Naive thymus-derived CD4-positive, alpha-beta T cell (primary cell): ENCODE data around the gene SMC1B. TPM values are rescaled to one million over a fixed set of nuclear protein-coding genes. Genes with fewer than 3 reads are reported as not detected.
A peak's percentile ranks its signal among the peaks of the same experiment; 100 is the strongest.

Experiments
- ATAC-seq: fragments of 150-1000 bp; cut with Tn5 transposase; 2 replicates; pipeline ENCODE4 v1.10.0; 2021; ENCODE audit warnings: mild to moderate bottlenecking, moderate library complexity
- CTCF ChIA-PET: fragments of 350-600 bp; sonication (Branson Sonifier 250); formaldehyde crosslinking; loops from one replicate; lab custom pipeline; 2021; ENCODE audit warnings: antibody characterized with exemption; lab: Charles Lee
- POLR2A ChIA-PET: fragments of 350-600 bp; sonication (Branson Sonifier 250); formaldehyde crosslinking; loops from one replicate; lab custom pipeline; 2021; ENCODE audit warnings: antibody characterized with exemption, inconsistent platforms; lab: Charles Lee
- DNase-seq, 9 donors: peaks; one replicate each; pipeline versions ENCODE4 v3.0.0 to v3.0.0-alpha.2; 2020 to 2022; ENCODE audit warnings: mixed read lengths in 1 of 9
- H3K27ac ChIP-seq: one replicate; pipeline ENCODE4 v1.7.0; 2013; ENCODE audit warnings: mild to moderate bottlenecking, low read depth, low read length, moderate library complexity
- H3K27me3 ChIP-seq, 2 donors: one replicate each; pipeline ENCODE4 v1.7.0; 2013; ENCODE audit warnings: low read length in 2 of 2, mild to moderate bottlenecking in 2 of 2, moderate library complexity in 2 of 2; ENCODE audit not compliant: control insufficient read depth in 2 of 2, insufficient read depth in 2 of 2
- H3K36me3 ChIP-seq, 3 experiments: 1 replicate in 2 of 3; 2 replicates in 1 of 3; pipeline ENCODE4 v1.7.0; 2013; ENCODE audit warnings: low read length in 3 of 3, mild to moderate bottlenecking in 3 of 3, moderate library complexity in 1 of 3; ENCODE audit not compliant: insufficient read depth in 3 of 3, control insufficient read depth in 2 of 3
- H3K4me1 ChIP-seq, 2 donors: one replicate each; pipeline ENCODE4 v1.7.0; 2013; ENCODE audit warnings: low read length in 2 of 2, mild to moderate bottlenecking in 2 of 2, moderate library complexity in 1 of 2; ENCODE audit not compliant: control insufficient read depth in 2 of 2, insufficient read depth in 2 of 2
- H3K4me3 ChIP-seq: 2 replicates; pipeline ENCODE4 v1.7.0; 2013; ENCODE audit warnings: mild to moderate bottlenecking, low read length
- H3K9me3 ChIP-seq, 3 experiments: 1 replicate in 2 of 3; 2 replicates in 1 of 3; pipeline ENCODE4 v1.7.0; 2013; ENCODE audit warnings: low read length in 3 of 3; ENCODE audit not compliant: control insufficient read depth in 2 of 3
- H3K27ac Mint-ChIP-seq, 9 donors: one replicate each; pipeline ENCODE4 v1.8.0; 2020 to 2022; ENCODE audit warnings: mixed read lengths in 9 of 9, mild to moderate bottlenecking in 8 of 9, moderate library complexity in 5 of 9, inconsistent platforms in 2 of 9
- H3K27me3 Mint-ChIP-seq, 5 donors: one replicate each; pipeline ENCODE4 v1.8.0; 2021 to 2022; ENCODE audit warnings: mixed read lengths in 5 of 5, mild to moderate bottlenecking in 1 of 5
- H3K36me3 Mint-ChIP-seq, 5 donors: one replicate each; pipeline ENCODE4 v1.8.0; 2020 to 2022; ENCODE audit warnings: mixed read lengths in 5 of 5, mild to moderate bottlenecking in 3 of 5, inconsistent platforms in 1 of 5
- H3K4me1 Mint-ChIP-seq, 7 donors: one replicate each; pipeline ENCODE4 v1.8.0; 2020 to 2022; ENCODE audit warnings: mixed read lengths in 7 of 7, mild to moderate bottlenecking in 3 of 7, inconsistent platforms in 1 of 7
- H3K4me3 Mint-ChIP-seq, 10 donors: one replicate each; pipeline ENCODE4 v1.8.0; 2020 to 2022; ENCODE audit warnings: mild to moderate bottlenecking in 10 of 10, mixed read lengths in 10 of 10, moderate library complexity in 6 of 10, inconsistent platforms in 2 of 10
- H3K9me3 Mint-ChIP-seq, 11 donors: one replicate each; pipeline ENCODE4 v1.8.0; 2020 to 2022; ENCODE audit warnings: mixed read lengths in 11 of 11, mild to moderate bottlenecking in 4 of 11, inconsistent platforms in 1 of 11, moderate library complexity in 1 of 11
- intact Hi-C, 2 donors: fragments of 100-400 bp; cut with micrococcal nuclease; formaldehyde crosslinking; loops; one replicate each; pipeline ENCODE4 v1.15.1; 2023
- polyA plus RNA-seq, 2 donors: library from polyadenylated mRNA; unstranded; fragments of 300-500 nt; fragmentation: Illumina TruSeq; gene quantifications; one replicate each; pipeline ENCODE4 v1.2.3, GENCODE V29; 2021
- total RNA-seq, 6 experiments: library from RNA in 5 of 6; stranded (reverse) in 5 of 6; gene quantifications; 1 replicate in 5 of 6; 2 replicates in 1 of 6; pipeline ENCODE4 v1.2.3 and lab custom pipeline; 2021 to 2026

Gene SMC1B
- total and polyA plus RNA-seq, 7 experiments from 2014 or later, result 0.11 to 0.70 TPM; not detected in 5

GRCh38 chr22:45309422-45310227, 103.8 kb downstream of the SMC1B start, which contains the start of gene FAM118A:
Gene FAM118A, plus strand, starts transcription at chr22:45309934. Its CDS starts 12,446 bp downstream, at chr22:45322380.
- Mint-ChIP-seq H3K27ac (peak within 1 kb of the TSS; percentile 92 to 99 (median 96)), H3K4me1 (peaks cover 35 to 54% (median 49%) of the 10 kb centered on the region in 7 donors), H3K4me3 (peak within 1 kb of the TSS; percentile 86 to 97 (median 89)), H3K36me3 (peaks cover 0 to 16% (median 0%) of the 10 kb centered on the region in 5 donors), H3K9me3 (no peaks in the 10 kb centered on the region), H3K27me3 (no peaks in the 10 kb centered on the region)
- intact Hi-C loops, result loop anchor here (1.0 to 2.0 kb wide), 9 partner anchors 9 to 146 kb away; partner anchors contain the start of genes KIAA0930 (in 1 of the 2), NUP50 (in 1 of the 2), RIBC2 (in 1 of the 2) and SMC1B (in 1 of the 2)
- POLR2A ChIA-PET, result interaction anchor here (0.6 to 8.9 kb wide), 8 partner anchors 8 to 104 kb away, joined by 3 to 73 read pairs (median 4); partner anchors contain the start of gene RIBC2
- ATAC-seq (peak; percentile 96), DNase-seq (peak; percentile 86 to 100 (median 95))
- Histone ChIP-seq H3K27me3 (no peaks in the 10 kb centered on the region), H3K9me3 (no peaks in the 10 kb centered on the region), H3K27ac (peak within 1 kb of the TSS; percentile 96), H3K4me3 (peak within 1 kb of the TSS; percentile 76), H3K36me3 (peaks cover 0 to 6% (median 0%) of the 10 kb centered on the region in 3 experiments), H3K4me1 (peaks cover 14 to 21% of the 10 kb centered on the region in 2 donors)
- CTCF ChIA-PET, result interaction anchor here (1.8 kb wide), 1 partner anchor 13 kb away, joined by 5 read pairs; no protein-coding TSS in a partner anchor

GRCh38 chr22:45308957-45309421, 104.4 kb downstream of the SMC1B start:
- DNase-seq, result peak in 2 of 9 donors; percentile 25 to 35
- Mint-ChIP-seq H3K27me3 (no peaks in the 10 kb centered on the region), H3K36me3 (peaks cover 0 to 14% (median 0%) of the 10 kb centered on the region in 5 donors), H3K27ac (peak overlapping the region; percentile 90 to 99 (median 96)), H3K4me1 (peaks cover 28 to 48% (median 42%) of the 10 kb centered on the region in 7 donors), H3K4me3 (peak overlapping the region; percentile 82 to 97 (median 87)), H3K9me3 (no peaks in the 10 kb centered on the region)
- H3K9me3 ChIP-seq, result no peaks in the 10 kb centered on the region
- no peak for ATAC-seq
- CTCF ChIA-PET, result interaction anchor here (1.1 to 1.8 kb wide), 2 partner anchors 13 to 129 kb away, joined by 3 to 5 read pairs; no protein-coding TSS in a partner anchor
- H3K4me3 ChIP-seq, result peak overlapping the region; percentile 66
- no peaks in the 10 kb centered on the region for H3K27me3 ChIP-seq
- peaks cover 0 to 6% (median 0%) of the 10 kb centered on the region in 3 experiments for H3K36me3 ChIP-seq
- intact Hi-C loops, result loop anchor here (1.0 to 2.0 kb wide), 9 partner anchors 9 to 146 kb away; partner anchors contain the start of genes KIAA0930 (in 1 of the 2), NUP50 (in 1 of the 2), RIBC2 (in 1 of the 2) and SMC1B (in 1 of the 2)
- POLR2A ChIA-PET, result interaction anchor here (0.7 to 8.9 kb wide), 4 partner anchors 8 to 36 kb away, joined by 3 to 73 read pairs (median 4); no protein-coding TSS in a partner anchor
- peak overlapping the region; percentile 96 for H3K27ac ChIP-seq
- H3K4me1 ChIP-seq, result peaks cover 14 to 21% of the 10 kb centered on the region in 2 donors

DNA sequence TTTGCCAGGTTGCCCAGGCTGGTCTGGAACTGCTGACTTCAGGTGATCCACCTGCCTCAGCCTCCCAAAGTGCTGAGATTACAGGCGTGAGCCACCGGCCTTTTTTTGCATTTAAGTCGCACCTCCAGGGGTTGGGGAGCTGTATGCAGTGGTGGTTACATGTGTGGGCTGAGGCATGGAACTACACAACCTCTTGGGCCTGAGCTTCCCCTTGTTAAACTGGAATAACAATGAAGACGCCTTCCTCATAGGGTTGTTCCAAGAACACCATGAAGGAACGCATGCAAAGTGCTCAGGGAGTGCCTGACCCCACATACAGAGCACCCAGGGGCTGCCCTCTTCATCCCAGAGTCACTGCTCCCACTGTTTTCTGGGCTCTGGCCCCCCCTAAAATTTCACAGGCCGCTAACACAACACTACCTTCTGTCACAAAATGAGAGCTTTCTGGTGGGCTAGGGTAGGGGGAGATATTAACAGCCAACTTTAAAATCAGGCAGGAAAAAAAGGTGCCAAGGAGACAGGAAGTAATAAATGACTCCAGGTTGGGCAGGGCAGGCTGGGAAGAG, 104.9 kb downstream of the SMC1B start:
- Histone ChIP-seq H3K9me3 (no peaks in the 10 kb centered on the region), H3K27ac (peak overlapping the region; percentile 96), H3K36me3 (peaks cover 0 to 6% (median 0%) of the 10 kb centered on the region in 3 experiments), H3K4me1 (peaks cover 14 to 21% of the 10 kb centered on the region in 2 donors), H3K27me3 (no peaks in the 10 kb centered on the region), H3K4me3 (no peak overlapping the region)
- Mint-ChIP-seq H3K4me1 (peaks cover 27 to 43% (median 39%) of the 10 kb centered on the region in 7 donors), H3K4me3 (peak overlapping the region; percentile 82 to 97 (median 87)), H3K36me3 (peaks cover 0 to 13% (median 0%) of the 10 kb centered on the region in 5 donors), H3K9me3 (no peaks in the 10 kb centered on the region), H3K27me3 (no peaks in the 10 kb centered on the region), H3K27ac (peak overlapping the region; percentile 90 to 99 (median 96))
- ATAC-seq, result no peak
- intact Hi-C loops, result loop anchor here in 1 of 2 donors (2.0 kb wide), 1 partner anchor 68 kb away; the partner anchor contains the start of gene KIAA0930
- POLR2A ChIA-PET, result interaction anchor here (0.8 to 8.9 kb wide), 5 partner anchors 10 to 65 kb away, joined by 3 to 73 read pairs (median 3); no protein-coding TSS in a partner anchor
- DNase-seq, result no peak
- CTCF ChIA-PET, result interaction anchor here (0.5 to 1.8 kb wide), 3 partner anchors 12 to 129 kb away, joined by 3 to 5 read pairs (median 3); no protein-coding TSS in a partner anchor

DNA sequence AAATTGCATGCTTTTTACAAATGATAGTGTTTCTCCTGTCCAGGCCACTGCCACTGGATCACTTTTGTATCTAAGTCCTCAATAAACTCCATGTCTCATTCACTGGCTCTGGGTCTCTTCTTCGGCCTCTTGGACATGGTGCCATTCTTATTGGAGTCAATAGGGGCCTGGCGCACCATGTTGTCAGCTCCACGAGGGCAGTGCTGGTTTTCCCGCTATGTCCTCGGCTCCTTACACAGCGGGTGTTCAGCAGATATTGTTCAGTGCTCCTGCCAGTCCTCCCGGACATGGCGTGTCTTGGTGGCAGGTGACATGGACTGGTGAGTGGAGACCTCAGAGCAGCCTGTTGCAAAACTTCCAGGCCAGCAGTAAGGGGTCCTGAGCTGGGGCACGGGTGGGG, 107.3 kb downstream of the SMC1B start:
- Histone ChIP-seq H3K27ac (no peak overlapping the region), H3K4me1 (peaks cover 12 to 16% of the 10 kb centered on the region in 2 donors), H3K4me3 (no peak overlapping the region), H3K27me3 (no peaks in the 10 kb centered on the region), H3K9me3 (no peaks in the 10 kb centered on the region), H3K36me3 (peaks cover 0 to 6% (median 0%) of the 10 kb centered on the region in 3 experiments)
- H3K4me1 Mint-ChIP-seq, result peaks cover 12 to 22% (median 18%) of the 10 kb centered on the region in 7 donors
- ATAC-seq (no peak), DNase-seq (no peak)
- H3K9me3 Mint-ChIP-seq, result no peaks in the 10 kb centered on the region
- intact Hi-C loops, result no loop called here
- H3K36me3 Mint-ChIP-seq, result peaks cover 0 to 4% (median 0%) of the 10 kb centered on the region in 5 donors
- POLR2A ChIA-PET, result interaction anchor here (8.9 kb wide), 1 partner anchor 8 kb away, joined by 73 read pairs; no protein-coding TSS in a partner anchor
- H3K27me3 Mint-ChIP-seq, result no peaks in the 10 kb centered on the region
- CTCF ChIA-PET, result no interaction called here
- no peak overlapping the region for H3K4me3 Mint-ChIP-seq
- peak overlapping the region in 2 of 9 donors; percentile 62 to 73 for H3K27ac Mint-ChIP-seq

- DNase-seq (no peak), ATAC-seq (no peak)
- no peaks in the 10 kb centered on the region for H3K9me3 ChIP-seq
- H3K4me3 ChIP-seq, result no peak overlapping the region
- Mint-ChIP-seq H3K36me3 (no peaks in the 10 kb centered on the region), H3K4me3 (no peak overlapping the region), H3K4me1 (peaks cover 7 to 17% (median 13%) of the 10 kb centered on the region in 7 donors), H3K9me3 (no peaks in the 10 kb centered on the region), H3K27ac (peak overlapping the region in 1 of 9 donors; percentile 4), H3K27me3 (no peaks in the 10 kb centered on the region)
- no peak overlapping the region for H3K27ac ChIP-seq
- intact Hi-C loops, result no loop called here
- CTCF ChIA-PET, result no interaction called here
- no peaks in the 10 kb centered on the region for H3K27me3 ChIP-seq
- POLR2A ChIA-PET, result interaction anchor here (8.9 kb wide), 1 partner anchor 7 kb away, joined by 73 read pairs; no protein-coding TSS in a partner anchor
- peaks cover 0 to 6% (median 0%) of the 10 kb centered on the region in 3 experiments for H3K36me3 ChIP-seq
- H3K4me1 ChIP-seq, result peaks cover 8 to 11% of the 10 kb centered on the region in 2 donors
These were observed 107.8 kb downstream of the SMC1B start for GRCh38 chr22:45305456-45306075.
